ENCODE data around the gene DMBX1.

The DMBX1 gene

GRCh38 chr1:46469881-46470280, 19.8 kb upstream of the DMBX1 start:
- Histone ChIP-seq H3K27me3 (ENCODE audit: control insufficient read depth in 2 of 2, insufficient read depth in 2 of 2, low read length in 2 of 2) (peaks cover 19 to 20% of the 10 kb centered on the region in 2 donors), H3K36me3 (ENCODE audit: control insufficient read depth in 2 of 2, insufficient read depth in 2 of 2, low read length in 2 of 2) (no peaks in the 10 kb centered on the region)

DNA sequence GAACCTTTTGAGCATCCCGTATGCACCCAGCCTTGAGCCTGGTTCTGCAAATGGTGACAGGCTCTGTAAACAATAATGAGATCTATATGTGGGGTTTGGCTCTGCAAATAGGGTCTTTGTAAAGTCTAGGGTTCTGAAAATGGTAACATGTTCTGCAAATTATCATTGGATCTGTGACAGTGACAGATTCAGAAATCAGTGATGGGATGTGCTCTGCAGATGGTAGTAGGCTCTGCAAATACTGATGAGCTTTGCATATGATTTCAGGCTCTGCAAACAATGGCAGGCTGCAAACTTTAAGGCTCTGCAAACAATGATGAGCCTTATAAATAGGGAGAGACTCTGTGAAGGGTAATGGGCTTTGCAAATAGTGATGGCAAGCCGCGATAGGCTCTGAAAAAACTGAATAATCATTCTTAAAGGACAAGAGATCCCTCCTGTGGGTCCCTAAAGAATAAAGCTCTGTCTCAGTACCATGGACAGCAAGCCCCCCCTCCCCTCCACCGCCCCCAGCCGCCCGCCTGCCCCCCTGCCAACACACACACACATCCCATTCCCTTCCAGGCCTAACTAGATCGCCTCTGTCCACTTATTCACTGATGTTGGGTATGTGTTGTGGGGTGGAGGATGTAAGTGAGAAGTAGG, 17.7 kb upstream of the DMBX1 start:
- H3K4me1 ChIP-seq (ENCODE audit: control insufficient read depth in 2 of 2, insufficient read depth in 2 of 2, low read length in 2 of 2), result peaks cover 2% of the 10 kb centered on the region in 2 donors
- no peaks in the 10 kb centered on the region for H3K36me3 ChIP-seq (ENCODE audit: control insufficient read depth in 2 of 2, insufficient read depth in 2 of 2, low read length in 2 of 2)
- no peak overlapping the region for H3K4me3 ChIP-seq (ENCODE audit: low read length in 2 of 2)
- H3K27ac ChIP-seq (ENCODE audit: low read depth in 2 of 2, low read length in 2 of 2), result no peak overlapping the region
- H3K9me3 ChIP-seq (ENCODE audit: control insufficient read depth in 2 of 2, low read length in 2 of 2), result no peaks in the 10 kb centered on the region
- H3K27me3 ChIP-seq (ENCODE audit: control insufficient read depth in 2 of 2, insufficient read depth in 2 of 2, low read length in 2 of 2), result peaks cover 12 to 16% of the 10 kb centered on the region in 2 donors
- H3K9ac ChIP-seq (ENCODE audit: low read depth in 1 of 2, low read length in 2 of 2), result no peak overlapping the region

More at GRCh38 chr1:46469881-46470280, 19.8 kb upstream of the DMBX1 start:
- H3K9ac ChIP-seq (ENCODE audit: low read depth in 1 of 2, low read length in 2 of 2), result no peak overlapping the region
- H3K9me3 ChIP-seq (ENCODE audit: control insufficient read depth in 2 of 2, low read length in 2 of 2), result no peaks in the 10 kb centered on the region
- H3K27ac ChIP-seq (ENCODE audit: low read depth in 2 of 2, low read length in 2 of 2), result no peak overlapping the region
- H3K4me3 ChIP-seq (ENCODE audit: low read length in 2 of 2), result no peak overlapping the region
- H3K4me1 ChIP-seq (ENCODE audit: control insufficient read depth in 2 of 2, insufficient read depth in 2 of 2, low read length in 2 of 2), result peaks cover 2 to 4% of the 10 kb centered on the region in 2 donors

- H3K9ac ChIP-seq (ENCODE audit: low read depth in 1 of 2, low read length in 2 of 2), result no peak overlapping the region
- H3K4me3 ChIP-seq (ENCODE audit: low read length in 2 of 2), result no peak overlapping the region
- peaks cover 6 to 9% of the 10 kb centered on the region in 2 donors for H3K27me3 ChIP-seq (ENCODE audit: control insufficient read depth in 2 of 2, insufficient read depth in 2 of 2, low read length in 2 of 2)
- H3K27ac ChIP-seq (ENCODE audit: low read depth in 2 of 2, low read length in 2 of 2), result no peak overlapping the region
- H3K9me3 ChIP-seq (ENCODE audit: control insufficient read depth in 2 of 2, low read length in 2 of 2), result no peaks in the 10 kb centered on the region
- H3K4me1 ChIP-seq (ENCODE audit: control insufficient read depth in 2 of 2, insufficient read depth in 2 of 2, low read length in 2 of 2), result no peaks in the 10 kb centered on the region
- no peaks in the 10 kb centered on the region for H3K36me3 ChIP-seq (ENCODE audit: control insufficient read depth in 2 of 2, insufficient read depth in 2 of 2, low read length in 2 of 2)
Measured at GRCh38 chr1:46472498-46473181, 17.0 kb upstream of the DMBX1 start.

DNA sequence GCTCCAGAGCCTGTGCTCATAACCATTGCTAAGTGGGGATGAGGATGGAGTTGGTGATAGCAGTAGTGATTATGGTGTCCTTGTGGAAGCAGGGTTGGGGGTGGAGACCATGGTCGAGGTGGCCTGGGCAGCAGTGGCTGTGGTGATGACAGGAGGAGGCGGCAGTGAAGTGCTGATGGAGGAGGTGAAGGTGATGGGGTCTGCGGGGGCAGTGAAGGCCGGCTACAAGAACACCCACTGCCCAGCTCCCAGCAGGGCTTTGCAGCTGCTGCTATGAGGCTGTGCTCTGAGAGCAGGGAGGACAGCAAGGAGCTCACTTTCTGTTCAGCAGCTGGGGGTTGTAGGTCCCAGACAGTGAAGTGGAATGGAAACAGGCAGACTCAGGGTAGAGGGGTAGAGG, 15.6 kb upstream of the DMBX1 start:
- Histone ChIP-seq H3K27me3 (ENCODE audit: control insufficient read depth in 2 of 2, insufficient read depth in 2 of 2, low read length in 2 of 2) (peaks cover 2 to 9% of the 10 kb centered on the region in 2 donors), H3K9me3 (ENCODE audit: control insufficient read depth in 2 of 2, low read length in 2 of 2) (no peaks in the 10 kb centered on the region), H3K4me1 (ENCODE audit: control insufficient read depth in 2 of 2, insufficient read depth in 2 of 2, low read length in 2 of 2) (no peaks in the 10 kb centered on the region)

DNA sequence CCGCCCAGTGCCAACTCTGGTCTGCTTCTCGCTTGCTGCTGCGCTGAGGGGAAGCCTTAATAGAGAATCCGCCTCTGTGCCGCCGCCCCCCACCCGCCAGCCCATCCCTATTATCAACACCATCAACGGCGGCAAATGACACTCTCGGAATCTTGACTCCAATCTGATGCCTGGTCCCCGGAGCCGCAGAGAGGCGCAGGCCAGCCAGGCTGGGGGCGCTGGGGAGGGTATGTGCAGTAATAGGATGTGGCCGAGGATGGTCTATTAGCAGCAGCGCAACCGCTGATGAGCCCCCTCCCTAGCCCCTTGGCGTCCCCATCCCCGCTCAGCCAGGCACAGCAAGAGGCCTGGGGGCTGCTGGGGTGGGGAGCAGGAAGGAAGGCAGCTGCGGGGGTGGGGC, 15.1 kb upstream of the DMBX1 start:
- no peak overlapping the region for H3K27ac ChIP-seq (ENCODE audit: low read depth in 2 of 2, low read length in 2 of 2)
- no peak overlapping the region for H3K9ac ChIP-seq (ENCODE audit: low read depth in 1 of 2, low read length in 2 of 2)
- no peaks in the 10 kb centered on the region for H3K36me3 ChIP-seq (ENCODE audit: control insufficient read depth in 2 of 2, insufficient read depth in 2 of 2, low read length in 2 of 2)
- H3K4me1 ChIP-seq (ENCODE audit: control insufficient read depth in 2 of 2, insufficient read depth in 2 of 2, low read length in 2 of 2), result no peaks in the 10 kb centered on the region
- H3K4me3 ChIP-seq (ENCODE audit: low read length in 2 of 2), result no peak overlapping the region
- H3K27me3 ChIP-seq (ENCODE audit: control insufficient read depth in 2 of 2, insufficient read depth in 2 of 2, low read length in 2 of 2), result peaks cover 2 to 12% of the 10 kb centered on the region in 2 donors
- no peaks in the 10 kb centered on the region for H3K9me3 ChIP-seq (ENCODE audit: control insufficient read depth in 2 of 2, low read length in 2 of 2)

More for the DNA sequence above, 15.6 kb upstream of the DMBX1 start:
- Histone ChIP-seq H3K36me3 (ENCODE audit: control insufficient read depth in 2 of 2, insufficient read depth in 2 of 2, low read length in 2 of 2) (no peaks in the 10 kb centered on the region), H3K9ac (ENCODE audit: low read depth in 1 of 2, low read length in 2 of 2) (no peak overlapping the region), H3K27ac (ENCODE audit: low read depth in 2 of 2, low read length in 2 of 2) (no peak overlapping the region), H3K4me3 (ENCODE audit: low read length in 2 of 2) (no peak overlapping the region)

GRCh38 chr1:46476673-46477072, 13.0 kb upstream of the DMBX1 start:
- Histone ChIP-seq H3K4me1 (ENCODE audit: control insufficient read depth in 2 of 2, insufficient read depth in 2 of 2, low read length in 2 of 2) (no peaks in the 10 kb centered on the region), H3K36me3 (ENCODE audit: control insufficient read depth in 2 of 2, insufficient read depth in 2 of 2, low read length in 2 of 2) (no peaks in the 10 kb centered on the region), H3K9ac (ENCODE audit: low read depth in 1 of 2, low read length in 2 of 2) (no peak overlapping the region), H3K4me3 (ENCODE audit: low read length in 2 of 2) (no peak overlapping the region), H3K9me3 (ENCODE audit: control insufficient read depth in 2 of 2, low read length in 2 of 2) (no peaks in the 10 kb centered on the region), H3K27me3 (ENCODE audit: control insufficient read depth in 2 of 2, insufficient read depth in 2 of 2, low read length in 2 of 2) (peaks cover 3 to 15% of the 10 kb centered on the region in 2 donors), H3K27ac (ENCODE audit: low read depth in 2 of 2, low read length in 2 of 2) (no peak overlapping the region)

- Histone ChIP-seq H3K27ac (ENCODE audit: low read depth in 2 of 2, low read length in 2 of 2) (no peak overlapping the region), H3K4me3 (ENCODE audit: low read length in 2 of 2) (no peak overlapping the region), H3K9ac (ENCODE audit: low read depth in 1 of 2, low read length in 2 of 2) (no peak overlapping the region), H3K36me3 (ENCODE audit: control insufficient read depth in 2 of 2, insufficient read depth in 2 of 2, low read length in 2 of 2) (no peaks in the 10 kb centered on the region), H3K9me3 (ENCODE audit: control insufficient read depth in 2 of 2, low read length in 2 of 2) (no peaks in the 10 kb centered on the region), H3K4me1 (ENCODE audit: control insufficient read depth in 2 of 2, insufficient read depth in 2 of 2, low read length in 2 of 2) (no peaks in the 10 kb centered on the region), H3K27me3 (ENCODE audit: control insufficient read depth in 2 of 2, insufficient read depth in 2 of 2, low read length in 2 of 2) (peaks cover 3 to 17% of the 10 kb centered on the region in 2 donors)
Measured at GRCh38 chr1:46477153-46477929, 12.3 kb upstream of the DMBX1 start.

- Histone ChIP-seq H3K4me3 (ENCODE audit: low read length in 2 of 2) (no peak overlapping the region), H3K27me3 (ENCODE audit: control insufficient read depth in 2 of 2, insufficient read depth in 2 of 2, low read length in 2 of 2) (peaks cover 8 to 15% of the 10 kb centered on the region in 2 donors), H3K4me1 (ENCODE audit: control insufficient read depth in 2 of 2, insufficient read depth in 2 of 2, low read length in 2 of 2) (no peaks in the 10 kb centered on the region), H3K9ac (ENCODE audit: low read depth in 1 of 2, low read length in 2 of 2) (no peak overlapping the region), H3K36me3 (ENCODE audit: control insufficient read depth in 2 of 2, insufficient read depth in 2 of 2, low read length in 2 of 2) (no peaks in the 10 kb centered on the region), H3K9me3 (ENCODE audit: control insufficient read depth in 2 of 2, low read length in 2 of 2) (no peaks in the 10 kb centered on the region), H3K27ac (ENCODE audit: low read depth in 2 of 2, low read length in 2 of 2) (no peak overlapping the region)
Measured at GRCh38 chr1:46478721-46479485, 10.7 kb upstream of the DMBX1 start.

GRCh38 chr1:46479744-46480350, 9.8 kb upstream of the DMBX1 start:
- Histone ChIP-seq H3K36me3 (ENCODE audit: control insufficient read depth in 2 of 2, insufficient read depth in 2 of 2, low read length in 2 of 2) (no peaks in the 10 kb centered on the region), H3K4me3 (ENCODE audit: low read length in 2 of 2) (no peak overlapping the region), H3K27ac (ENCODE audit: low read depth in 2 of 2, low read length in 2 of 2) (no peak overlapping the region), H3K4me1 (ENCODE audit: control insufficient read depth in 2 of 2, insufficient read depth in 2 of 2, low read length in 2 of 2) (no peaks in the 10 kb centered on the region), H3K27me3 (ENCODE audit: control insufficient read depth in 2 of 2, insufficient read depth in 2 of 2, low read length in 2 of 2) (peaks cover 13 to 21% of the 10 kb centered on the region in 2 donors), H3K9me3 (ENCODE audit: control insufficient read depth in 2 of 2, low read length in 2 of 2) (no peaks in the 10 kb centered on the region), H3K9ac (ENCODE audit: low read depth in 1 of 2, low read length in 2 of 2) (no peak overlapping the region)

All from mucosa of rectum (tissue), 2 donors.